Peyer's patch (tissue), 4 donors: ENCODE results near the gene EPO. TPM values are rescaled to one million over a fixed set of nuclear protein-coding genes. Genes with fewer than 3 reads are reported as not detected.

ENCODE experiments used
- DNase-seq, 3 donors: peaks; one replicate each; pipeline ENCODE4 v3.0.0-alpha.2; 2017 to 2019
- H3K27ac ChIP-seq, 4 donors: fragments of 200-600 bp; sonication (generic); one replicate each; pipeline ENCODE4 v1.5.1; 2016 to 2019
- H3K27me3 ChIP-seq, 2 donors: fragments of 200-600 bp; sonication (generic); one replicate each; pipeline ENCODE4 v1.5.1; 2019
- H3K36me3 ChIP-seq, 3 donors: fragments of 200-600 bp; sonication (generic); one replicate each; pipeline ENCODE4 v1.5.1; 2016 to 2019
- H3K4me1 ChIP-seq, 4 donors: fragments of 200-600 bp; sonication (generic); one replicate each; pipeline ENCODE4 v1.5.1; 2016 to 2019
- H3K4me3 ChIP-seq, 4 donors: fragments of 200-600 bp; sonication (generic); 1 replicate in 3 of 4; 2 replicates in 1 of 4; pipeline ENCODE4 v1.5.1; 2016 to 2019; ENCODE audit warnings: mild to moderate bottlenecking in 1 of 4
- H3K9me3 ChIP-seq, 4 donors: fragments of 200-600 bp; sonication (generic); one replicate each; pipeline ENCODE4 v1.5.1; 2016 to 2019; ENCODE audit warnings: mild to moderate bottlenecking in 1 of 4
- CTCF ChIP-seq, 6 experiments: fragments of 450-650 bp in 4 of 6; fragments of 200-600 bp in 2 of 6; sonication (generic) in 1 of 6; IDR thresholded peaks; one replicate each; pipeline ENCODE4 v1.5.1; 2017 to 2019; ENCODE audit warnings: antibody characterized with exemption in 6 of 6, mild to moderate bottlenecking in 3 of 6, moderate library complexity in 1 of 6
- POLR2A ChIP-seq, 2 donors: fragments of 450-650 bp; IDR thresholded peaks; one replicate each; pipeline ENCODE4 v1.5.1; 2017; ENCODE audit warnings: antibody characterized with exemption in 2 of 2, mild to moderate bottlenecking in 2 of 2, moderate library complexity in 2 of 2
- total RNA-seq, 4 donors: library from RNA; depleted of rRNA; stranded (reverse); fragments of >200 nt; gene quantifications; one replicate each; pipeline ENCODE4 v1.1.0, GENCODE V29; 2016

Gene EPO
- total RNA-seq, 4 donors from 2014 or later = not detected

GRCh38 chr7:100678291-100678984, 41.8 kb upstream of the EPO start:
- H3K4me3 ChIP-seq = no peak overlapping the region
- TF ChIP-seq POLR2A (IDR thresholded peaks at IDR 0.05) (no peak), CTCF (IDR thresholded peaks at IDR 0.05) (no peak)
- no peak overlapping the region for H3K27ac ChIP-seq
- H3K9me3 ChIP-seq = no peaks in the 10 kb centered on the region
- peaks cover 0 to 36% (median 2%) of the 10 kb centered on the region in 4 donors for H3K4me1 ChIP-seq
- H3K27me3 ChIP-seq = no peaks in the 10 kb centered on the region
- DNase-seq = peak in 1 of 3 donors; percentile 49
- peaks cover 0 to 71% (median 0%) of the 10 kb centered on the region in 3 donors for H3K36me3 ChIP-seq

GRCh38 chr7:100679129-100679926, 40.9 kb upstream of the EPO start:
- Histone ChIP-seq H3K36me3 (peaks cover 0 to 80% (median 0%) of the 10 kb centered on the region in 3 donors), H3K4me3 (no peak overlapping the region), H3K4me1 (peaks cover 0 to 36% (median 2%) of the 10 kb centered on the region in 4 donors), H3K27ac (peak overlapping the region in 3 of 4 donors; percentile 22 to 37 (median 30)), H3K9me3 (no peaks in the 10 kb centered on the region), H3K27me3 (no peaks in the 10 kb centered on the region)
- DNase-seq = peak in 1 of 3 donors; percentile 49
- TF ChIP-seq CTCF (IDR thresholded peaks at IDR 0.05) = no peak
- TF ChIP-seq POLR2A (IDR thresholded peaks at IDR 0.05) = no peak

- DNase-seq = no peak
- H3K27ac ChIP-seq = peak overlapping the region; percentile 22 to 43 (median 34)
- TF ChIP-seq POLR2A (IDR thresholded peaks at IDR 0.05) (no peak), CTCF (IDR thresholded peaks at IDR 0.05) (no peak)
- no peaks in the 10 kb centered on the region for H3K9me3 ChIP-seq
- peaks cover 0 to 87% (median 0%) of the 10 kb centered on the region in 3 donors for H3K36me3 ChIP-seq
- H3K27me3 ChIP-seq = no peaks in the 10 kb centered on the region
- H3K4me3 ChIP-seq = no peak overlapping the region
- peaks cover 0 to 36% (median 2%) of the 10 kb centered on the region in 4 donors for H3K4me1 ChIP-seq
Observed at GRCh38 chr7:100679927-100680575, 40.2 kb upstream of the EPO start.

GRCh38 chr7:100680576-100681271, 39.5 kb upstream of the EPO start:
- DNase-seq = peak in 1 of 3 donors; percentile 49
- no peak for TF ChIP-seq POLR2A (IDR thresholded peaks at IDR 0.05)
- no peak for TF ChIP-seq CTCF (IDR thresholded peaks at IDR 0.05)
- Histone ChIP-seq H3K9me3 (no peaks in the 10 kb centered on the region), H3K27me3 (no peaks in the 10 kb centered on the region), H3K27ac (peak overlapping the region; percentile 22 to 43 (median 31)), H3K36me3 (peaks cover 0 to 94% (median 0%) of the 10 kb centered on the region in 3 donors), H3K4me1 (peaks cover 0 to 35% (median 0%) of the 10 kb centered on the region in 4 donors), H3K4me3 (no peak overlapping the region)
